Stimulated activated CD8-positive, alpha-beta memory T cell treated with anti-CD3 and anti-CD28 coated beads, Interleukin-7, amount 100 ng/mL, for 24 hours (primary cell): ENCODE results near the gene CLEC18A.
"Not testable (repeated sequence)": the region's sequence is repeated elsewhere in the genome, so short reads cannot be mapped to it uniquely, and the experiment has no call there.

ENCODE experiments used
- DNase-seq: peaks from one replicate; pipeline ENCODE4 v3.0.0-alpha.2; 2020; ENCODE audit warnings: low read depth

The CLEC18A gene

GRCh38 chr16:69930117-69930776, 20.9 kb upstream of the CLEC18A start:
- DNase-seq, result no peak

GRCh38 chr16:69931631-69932030, 19.5 kb upstream of the CLEC18A start:
- DNase-seq, result no peak

GRCh38 chr16:69932228-69932627, 18.9 kb upstream of the CLEC18A start:
- DNase-seq, result no peak

DNA sequence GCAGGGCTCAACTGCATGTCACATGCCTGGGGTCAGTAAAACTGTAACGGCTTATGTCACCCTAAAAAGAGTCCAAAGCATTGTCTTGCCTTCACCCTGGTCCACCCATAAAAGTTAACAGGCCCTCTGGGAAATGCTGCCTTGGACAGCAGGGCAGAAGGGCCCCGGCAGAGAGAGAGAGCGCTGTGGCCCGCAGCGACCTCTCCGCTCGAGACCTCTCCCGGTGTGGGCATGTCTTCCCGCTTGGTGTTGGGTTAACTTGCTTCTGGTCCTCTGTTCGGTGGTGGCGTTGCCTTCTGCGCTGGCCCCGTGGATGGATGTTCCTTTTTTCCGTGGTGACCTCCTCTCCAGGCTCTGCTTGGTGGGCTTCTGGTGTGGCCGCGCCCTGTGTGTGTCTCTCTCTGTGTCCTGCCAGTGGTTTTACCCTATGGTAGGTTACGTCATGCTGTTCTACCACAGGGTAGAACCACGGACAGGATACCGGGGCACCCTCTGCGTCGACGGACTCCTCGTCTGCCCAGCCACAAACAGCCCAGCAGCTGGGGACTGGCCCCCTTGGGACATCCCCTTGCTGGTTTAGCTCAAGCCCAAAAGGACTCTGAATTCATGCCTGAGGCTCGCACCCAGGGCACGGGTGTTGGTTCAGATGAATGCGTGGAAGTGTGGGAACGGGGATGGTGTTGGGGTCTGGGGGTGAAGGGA, 18.3 kb upstream of the CLEC18A start:
- no peak for DNase-seq

DNA sequence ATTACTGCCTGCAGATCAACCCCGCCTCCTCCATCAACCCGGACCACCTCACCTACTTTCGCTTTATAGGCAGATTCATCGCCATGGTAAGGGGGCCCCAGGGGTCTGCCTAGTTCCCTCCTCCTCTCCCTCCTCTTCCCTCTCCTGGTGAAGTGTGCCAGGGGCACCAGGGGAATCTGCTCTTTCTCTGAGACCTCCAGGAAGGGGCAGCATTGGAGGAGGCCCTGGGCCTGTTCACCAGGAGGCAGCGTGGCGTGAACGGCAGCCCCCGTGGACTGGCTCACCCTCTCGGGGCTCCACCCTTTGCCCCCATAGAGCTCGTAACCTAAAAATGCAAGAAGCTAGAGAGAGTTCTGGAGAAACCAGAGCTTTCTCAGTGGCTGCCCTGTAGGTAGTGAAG, 17.1 kb upstream of the CLEC18A start:
- no peak for DNase-seq

DNA sequence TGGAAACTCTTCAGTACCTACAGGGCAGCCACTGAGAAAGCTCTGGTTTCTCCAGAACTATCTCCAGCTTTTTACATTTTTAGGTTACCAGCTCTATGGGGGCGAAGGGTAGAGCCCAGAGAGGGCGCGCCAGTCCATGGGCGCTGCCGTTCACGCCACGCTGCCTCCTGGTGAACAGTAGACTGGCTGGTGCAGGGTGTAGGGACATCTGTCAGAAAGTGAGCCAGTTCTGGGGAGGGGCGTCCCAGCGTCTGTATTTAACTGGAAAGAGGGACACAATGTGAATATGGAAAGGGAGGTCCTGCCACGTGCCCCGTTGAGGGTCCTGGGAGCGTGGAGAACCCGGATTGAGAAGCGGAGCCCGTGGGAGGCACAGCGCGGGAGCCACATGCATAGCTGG, 16.4 kb upstream of the CLEC18A start:
- no peak for DNase-seq

DNA sequence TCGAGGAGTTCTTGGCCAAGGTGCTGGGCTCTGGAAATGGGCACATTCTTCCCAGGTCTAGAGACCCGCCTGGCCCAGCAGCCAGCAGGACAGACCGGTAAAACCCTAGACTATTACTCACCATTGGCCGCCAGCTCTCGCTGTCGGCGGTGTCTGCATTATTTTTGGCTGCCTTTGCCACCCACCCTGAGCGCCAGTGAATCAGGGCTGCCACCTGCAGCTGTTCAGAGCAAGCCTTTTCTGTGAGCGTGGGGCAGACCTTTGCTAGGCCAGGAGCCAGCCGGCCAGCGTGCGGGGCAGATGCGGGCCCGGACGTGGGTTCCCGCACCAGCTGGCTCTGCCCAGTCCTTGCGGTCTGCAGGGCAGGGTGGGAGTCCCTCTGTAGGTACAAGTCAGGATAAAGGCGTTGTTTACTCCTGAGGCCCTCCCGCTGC, 15.8 kb upstream of the CLEC18A start:
- no peak for DNase-seq

GRCh38 chr16:69935740-69936139, 15.4 kb upstream of the CLEC18A start:
- no peak for DNase-seq

DNA sequence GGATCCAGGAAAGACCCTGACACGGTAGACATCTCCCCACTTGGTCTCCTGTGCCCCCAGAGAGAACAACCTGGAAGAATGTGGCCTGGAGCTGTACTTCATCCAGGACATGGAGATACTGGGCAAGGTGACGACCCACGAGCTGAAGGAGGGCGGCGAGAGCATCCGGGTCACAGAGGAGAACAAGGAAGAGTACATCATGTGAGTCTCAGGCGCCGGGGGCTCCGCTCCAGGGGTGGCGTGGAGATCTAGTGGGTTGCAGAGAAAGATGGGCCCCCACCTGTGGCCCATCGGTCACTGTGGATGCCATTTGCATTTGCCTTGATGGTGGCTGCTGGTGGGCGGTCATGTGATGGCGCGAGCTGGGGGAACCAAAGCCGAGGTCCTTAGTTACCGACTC, 14.9 kb upstream of the CLEC18A start:
- no peak for DNase-seq

DNA sequence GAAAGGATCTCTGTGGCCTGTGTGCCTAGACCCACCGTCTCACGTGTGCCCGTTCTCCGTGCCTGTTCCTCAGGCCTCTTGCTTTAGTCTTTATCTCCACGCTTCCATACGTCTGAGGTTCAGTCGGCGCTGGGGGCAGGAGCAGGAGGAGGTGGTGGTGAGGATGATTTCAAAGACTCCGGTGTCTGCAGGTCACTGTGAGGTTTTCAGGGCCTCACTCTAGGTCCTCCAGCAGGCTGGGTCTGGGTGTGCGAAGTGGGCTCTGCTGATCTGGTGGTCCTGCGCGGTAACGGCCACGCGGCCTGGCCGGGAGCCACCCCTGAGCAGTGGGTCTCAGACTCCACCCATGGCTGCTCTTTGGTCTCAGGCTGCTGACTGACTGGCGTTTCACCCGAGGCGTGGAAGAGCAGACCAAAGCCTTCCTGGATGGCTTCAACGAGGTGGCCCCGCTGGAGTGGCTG, 14.4 kb upstream of the CLEC18A start:
- no peak for DNase-seq

DNA sequence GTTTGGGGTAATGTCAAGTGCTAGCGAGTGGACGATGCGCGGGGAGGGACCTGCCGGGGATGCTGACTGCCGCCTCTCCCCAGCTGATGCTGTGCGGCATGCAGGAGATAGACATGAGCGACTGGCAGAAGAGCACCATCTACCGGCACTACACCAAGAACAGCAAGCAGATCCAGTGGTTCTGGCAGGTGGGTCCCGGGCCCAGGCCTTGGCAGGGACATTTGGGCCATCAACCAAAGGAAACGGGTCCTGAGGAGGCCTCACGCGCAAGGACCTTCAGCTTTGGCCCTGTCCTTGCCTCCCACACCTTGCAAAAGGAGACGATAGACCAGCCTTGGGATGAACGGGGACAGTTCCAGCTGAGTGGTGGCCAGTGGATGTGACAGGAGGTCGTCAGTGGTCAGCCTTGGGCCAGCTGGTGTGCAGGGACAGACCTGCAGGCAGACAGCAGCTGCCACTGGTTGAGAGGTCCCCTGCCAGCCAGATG, 13.6 kb upstream of the CLEC18A start:
- DNase-seq, result no peak

- no peak for DNase-seq
Observed at GRCh38 chr16:69938981-69939820, 11.9 kb upstream of the CLEC18A start.

GRCh38 chr16:69939821-69940585, 11.1 kb upstream of the CLEC18A start:
- no peak for DNase-seq

GRCh38 chr16:69940676-69941075, 10.5 kb upstream of the CLEC18A start:
- DNase-seq, result no peak

DNA sequence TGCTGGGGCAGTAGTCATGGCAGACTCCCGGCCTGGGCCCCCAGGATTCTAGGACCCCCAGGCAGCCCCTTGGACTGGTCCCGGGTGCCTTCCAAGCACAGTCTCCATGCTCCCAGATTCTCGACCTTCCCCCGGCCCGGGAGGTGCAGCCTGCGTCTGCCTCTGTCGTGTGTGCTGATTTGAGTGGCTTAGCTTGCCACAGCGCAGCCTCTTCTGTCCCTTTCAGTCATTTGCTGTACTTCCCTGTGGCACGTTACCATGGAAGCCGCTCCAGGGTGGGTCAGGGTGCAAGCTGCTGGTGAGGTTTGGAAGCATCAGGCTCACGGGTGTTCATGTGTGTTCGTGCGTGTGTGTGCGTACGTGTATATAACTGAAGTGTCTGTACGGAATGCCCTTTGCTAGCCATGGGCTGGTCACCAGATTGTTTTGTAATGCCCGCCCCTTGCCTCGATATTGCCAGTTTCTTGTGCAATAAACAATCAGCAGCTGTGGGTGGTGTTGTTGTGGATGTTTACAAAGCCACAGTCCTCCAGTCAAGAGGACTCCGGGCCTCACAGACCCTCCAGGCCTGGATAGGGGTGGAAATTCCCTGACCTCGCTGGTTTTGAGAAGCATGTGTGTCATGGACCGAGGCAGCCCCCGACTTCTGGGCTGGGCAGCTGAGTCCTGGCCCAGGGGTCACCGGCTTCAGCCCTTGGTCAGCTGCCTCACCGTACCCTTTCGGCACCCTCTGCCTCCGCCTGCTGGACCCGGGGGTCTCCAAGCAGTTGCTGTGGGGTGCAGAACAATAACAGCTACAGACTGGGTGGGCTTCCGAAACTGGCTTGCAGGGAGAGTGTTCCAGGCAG, 9.7 kb upstream of the CLEC18A start:
- DNase-seq, result no peak

DNA sequence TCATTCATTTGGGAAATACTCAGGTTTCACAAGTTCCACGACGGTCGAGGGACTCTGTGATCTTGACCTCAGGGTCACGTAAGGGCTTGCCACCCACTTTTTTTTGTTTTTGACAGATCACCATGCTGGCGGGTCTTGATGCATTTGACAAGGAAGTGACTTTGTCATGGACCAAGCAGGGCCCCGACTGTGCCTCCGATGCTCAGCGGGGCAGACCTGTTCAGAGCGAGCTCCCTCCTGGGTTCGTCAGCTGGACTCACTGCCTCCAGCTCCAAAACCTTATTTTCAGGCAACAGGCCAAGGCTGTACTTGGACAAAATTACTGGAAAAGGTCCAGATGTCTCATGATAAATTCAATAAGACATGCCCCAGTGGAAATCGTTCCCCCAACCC, 9.0 kb upstream of the CLEC18A start:
- no peak for DNase-seq

GRCh38 chr16:69942627-69943170, 8.4 kb upstream of the CLEC18A start:
- no peak for DNase-seq

DNA sequence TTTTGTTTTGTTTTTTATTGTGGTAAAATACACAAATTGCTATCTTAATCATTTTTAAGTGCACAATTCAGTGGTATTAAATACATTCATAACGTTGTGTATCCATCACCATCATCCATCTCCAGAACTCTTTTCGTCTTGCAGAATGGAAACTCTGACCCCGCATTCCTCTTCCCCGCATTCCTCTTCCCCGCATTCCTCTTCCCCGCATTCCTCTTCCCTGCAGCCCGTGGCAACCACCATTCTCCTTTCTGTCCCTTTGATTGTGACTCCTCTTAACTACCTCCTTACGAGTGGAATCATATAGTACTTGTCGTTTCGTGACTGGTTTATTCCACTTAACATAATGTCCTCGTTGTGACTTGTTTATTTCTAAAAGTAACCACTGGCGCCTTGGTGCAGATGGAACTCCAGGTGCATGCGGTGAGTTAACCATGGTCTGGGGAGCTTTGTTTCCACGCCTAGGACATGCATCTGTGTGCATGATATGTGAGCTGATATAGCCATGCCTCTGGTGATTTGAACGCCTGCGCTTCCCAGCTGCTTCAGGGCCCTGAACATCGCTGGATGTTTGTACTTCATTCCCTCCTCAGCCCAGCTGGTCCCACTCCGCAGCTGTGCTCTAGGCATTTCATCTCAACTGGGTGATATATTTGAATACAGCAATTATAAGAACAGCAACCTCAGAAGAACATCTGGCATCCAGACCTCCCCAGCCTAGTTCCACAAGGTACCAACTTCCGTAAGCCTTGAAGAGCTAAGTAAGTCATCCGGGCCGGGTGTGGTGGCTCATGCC, 7.7 kb upstream of the CLEC18A start:
- DNase-seq, result not testable (repeated sequence)

DNA sequence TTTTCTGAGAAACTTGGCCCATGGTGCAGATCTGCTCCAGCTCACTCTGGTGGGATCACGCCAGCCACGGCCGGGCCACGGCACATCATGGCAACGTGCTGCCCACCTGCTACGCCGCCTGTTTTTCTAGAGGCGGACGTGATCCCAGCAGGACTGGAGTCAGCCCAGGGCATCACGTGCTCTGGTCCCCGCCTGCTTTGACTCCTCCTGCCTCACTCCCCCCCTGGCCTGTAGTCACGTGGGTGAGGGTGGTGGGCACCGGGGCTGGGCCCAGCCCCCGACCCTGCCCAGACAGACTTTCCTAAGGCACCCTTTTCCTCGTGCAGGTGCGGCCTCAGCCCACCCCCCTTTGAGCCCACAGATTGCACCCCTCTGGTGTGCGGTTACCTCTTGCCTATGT, 723 bp upstream of the CLEC18A start:
- not testable (repeated sequence) for DNase-seq

- not testable (repeated sequence) for DNase-seq
Observed at GRCh38 chr16:69951672-69952031, 518 bp downstream of the CLEC18A start.
